GM21515 (cell line): ENCODE results near the gene AP1G1.
"Not testable (repeated sequence)": the region's sequence is repeated elsewhere in the genome, so short reads cannot be mapped to it uniquely, and the experiment has no call there.

Experiments used
- ATAC-seq: cut with Tn5 transposase; IDR thresholded peaks from one replicate; pipeline ENCODE4 v1.9.1; 2021; ENCODE audit not compliant: unreplicated experiment

AP1G1 gene

GRCh38 chr16:71810155-71810530 is 1.5 kb upstream of the AP1G1 start:
- ATAC-seq = not testable (repeated sequence)

DNA sequence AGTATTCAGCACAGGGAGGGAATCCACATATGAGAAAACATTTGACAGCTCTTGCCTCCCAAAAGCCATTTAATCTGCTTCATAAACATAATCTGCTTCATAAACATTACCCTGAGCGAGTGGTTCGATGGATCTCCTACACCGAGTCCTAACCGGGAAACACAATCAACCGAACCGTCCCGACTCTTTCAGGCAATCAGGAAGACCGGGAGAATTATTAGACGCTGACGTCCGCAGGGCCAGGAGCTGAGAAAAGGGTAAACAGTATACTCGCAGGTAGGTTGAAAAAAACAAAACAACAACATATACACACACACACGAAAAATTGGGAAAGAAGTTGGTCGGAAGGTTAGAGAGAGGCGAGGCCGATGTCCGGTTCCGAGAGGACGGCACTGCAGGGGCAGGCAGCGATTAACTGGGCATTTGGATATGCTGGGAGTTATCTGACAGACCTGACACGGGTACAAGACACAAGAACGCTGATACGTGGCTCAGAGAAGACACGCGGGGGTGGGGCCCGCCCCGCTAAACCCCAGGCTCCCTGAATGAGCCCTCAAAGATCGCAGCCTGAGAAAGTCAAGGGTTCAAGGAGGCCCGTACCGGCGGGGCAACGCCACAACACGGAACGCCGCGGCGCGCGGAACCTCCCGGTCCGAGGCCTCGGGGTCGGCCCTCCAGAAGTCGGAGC is 585 bp downstream of the AP1G1 start:
- peak; percentile 34 for ATAC-seq

- no peak for ATAC-seq
Observed at GRCh38 chr16:71803305-71803690, 5.3 kb downstream of the AP1G1 start.

DNA sequence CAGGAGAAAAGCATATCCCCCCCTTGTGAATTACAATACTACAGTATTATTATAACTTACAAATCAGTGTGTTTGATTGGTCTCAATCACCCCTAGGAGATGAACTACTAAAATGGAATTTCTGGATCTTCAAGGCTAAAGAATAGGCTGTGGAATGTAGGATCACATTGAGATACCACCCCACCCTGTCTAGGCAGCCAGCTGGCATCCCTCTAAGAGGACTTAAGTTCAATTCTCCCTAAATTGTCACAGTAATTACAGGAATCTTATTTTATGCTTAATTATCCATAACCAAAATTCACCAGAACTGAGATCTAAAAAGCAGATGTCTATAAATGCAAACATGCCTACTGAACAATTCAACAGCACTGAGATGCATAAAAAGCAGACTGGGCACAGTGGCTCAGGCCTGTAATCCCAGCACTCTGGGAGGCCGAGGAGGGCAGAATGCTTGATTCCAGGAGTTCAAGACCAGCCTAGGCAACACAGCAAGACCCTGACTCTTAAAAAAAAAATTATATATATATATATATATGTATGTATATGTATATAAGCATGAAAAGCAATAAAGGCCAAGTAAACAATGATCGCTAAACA is 12.0 kb downstream of the AP1G1 start:
- no peak for ATAC-seq

GRCh38 chr16:71794943-71795342 is 13.7 kb downstream of the AP1G1 start:
- ATAC-seq = no peak

DNA sequence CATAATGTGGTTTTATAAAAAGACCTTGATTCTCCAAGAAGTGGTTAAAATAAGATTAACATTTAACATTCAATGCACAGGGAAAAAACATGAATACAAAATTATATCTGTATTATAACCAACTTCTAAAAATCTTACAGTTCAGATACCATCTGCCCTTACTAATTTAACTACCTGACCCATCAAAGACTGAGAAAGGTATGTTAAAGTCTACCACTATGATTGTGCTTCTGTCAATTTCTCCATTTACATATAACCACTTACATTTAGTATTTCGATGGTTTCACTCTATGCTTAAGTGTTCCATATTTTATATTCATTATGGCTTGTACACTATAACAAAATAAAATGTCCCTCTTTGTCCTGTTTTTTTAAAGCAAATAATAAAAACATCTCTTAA is 14.6 kb downstream of the AP1G1 start:
- no peak for ATAC-seq

- no peak for ATAC-seq
Observed at GRCh38 chr16:71792176-71792575, 16.5 kb downstream of the AP1G1 start.

GRCh38 chr16:71790329-71790728 is 18.3 kb downstream of the AP1G1 start:
- ATAC-seq = not testable (repeated sequence)

DNA sequence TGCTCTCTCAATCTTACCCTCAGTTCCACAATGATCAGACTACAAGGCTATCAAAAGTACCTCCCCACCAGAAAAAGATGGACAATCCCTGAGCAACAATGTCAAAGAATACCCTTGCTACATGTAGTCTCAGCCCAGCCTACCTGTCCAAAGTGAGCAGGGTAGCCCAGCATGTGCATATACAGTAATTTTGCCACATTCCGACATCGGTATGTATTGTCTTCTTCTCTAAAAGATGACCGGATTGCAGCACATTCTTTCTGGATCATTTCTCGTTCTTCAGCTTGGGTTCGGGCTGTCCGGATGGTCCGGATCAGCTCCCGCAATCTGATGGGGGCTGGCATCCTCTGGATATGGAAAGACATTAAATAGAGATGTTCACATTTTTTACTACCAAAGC is 19.5 kb downstream of the AP1G1 start:
- no peak for ATAC-seq

GRCh38 chr16:71788578-71788977 is 20.1 kb downstream of the AP1G1 start:
- ATAC-seq = no peak

DNA sequence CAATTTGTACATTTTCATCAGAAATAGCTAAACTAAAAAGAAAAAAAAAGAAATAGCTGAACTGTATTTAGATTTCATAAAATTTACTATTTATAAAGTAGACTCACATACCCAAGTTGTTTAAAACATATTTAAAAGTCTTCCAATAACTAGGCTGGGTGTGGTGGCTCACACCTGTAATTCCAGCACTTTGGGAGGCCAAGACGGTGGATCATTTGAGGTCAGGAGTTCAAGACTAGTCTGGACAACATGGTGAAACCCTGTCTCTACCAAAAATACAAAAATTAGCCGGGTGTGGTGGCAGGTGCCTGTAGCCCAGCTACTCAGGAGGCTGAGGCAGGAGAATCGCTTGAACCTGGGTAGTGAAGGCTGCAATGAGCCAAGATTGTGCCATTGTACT is 23.5 kb downstream of the AP1G1 start:
- ATAC-seq = not testable (repeated sequence)

DNA sequence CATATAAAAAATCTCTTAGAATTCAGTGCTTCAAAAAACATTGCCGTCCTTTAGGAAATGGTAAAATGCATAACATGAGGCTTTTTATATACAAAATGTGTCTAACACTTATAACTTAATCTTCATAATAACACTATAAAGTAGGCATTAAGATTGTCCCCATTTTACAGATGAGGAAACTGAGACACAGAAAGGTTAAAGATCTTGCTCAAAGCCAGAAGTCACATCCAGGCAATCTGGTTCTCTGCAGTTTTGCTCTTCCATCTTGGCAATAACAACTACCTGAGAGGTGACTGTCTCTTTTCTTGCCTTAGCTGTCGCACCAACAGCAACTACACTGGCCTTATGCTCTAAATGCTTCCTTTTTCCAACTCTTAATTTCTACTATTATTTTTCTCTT is 24.5 kb downstream of the AP1G1 start:
- ATAC-seq = no peak

DNA sequence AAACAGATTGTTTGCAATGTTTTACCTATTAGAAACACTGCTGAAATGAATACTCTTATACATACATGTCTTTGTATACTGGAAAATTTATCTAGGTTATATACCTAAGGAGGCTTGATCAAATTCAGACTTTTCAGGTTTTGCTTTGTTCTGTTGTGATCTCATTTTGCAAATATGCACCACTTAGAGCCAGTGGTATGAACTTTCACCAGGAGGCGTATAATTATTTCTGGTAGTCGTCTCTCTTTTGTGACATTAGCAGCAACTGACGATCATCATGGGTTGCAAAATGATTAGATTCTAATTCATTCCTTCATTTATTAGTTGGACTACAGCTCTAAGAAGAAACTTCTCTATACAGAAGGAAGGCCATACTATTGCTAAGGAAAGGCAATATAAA is 26.9 kb downstream of the AP1G1 start:
- no peak for ATAC-seq

DNA sequence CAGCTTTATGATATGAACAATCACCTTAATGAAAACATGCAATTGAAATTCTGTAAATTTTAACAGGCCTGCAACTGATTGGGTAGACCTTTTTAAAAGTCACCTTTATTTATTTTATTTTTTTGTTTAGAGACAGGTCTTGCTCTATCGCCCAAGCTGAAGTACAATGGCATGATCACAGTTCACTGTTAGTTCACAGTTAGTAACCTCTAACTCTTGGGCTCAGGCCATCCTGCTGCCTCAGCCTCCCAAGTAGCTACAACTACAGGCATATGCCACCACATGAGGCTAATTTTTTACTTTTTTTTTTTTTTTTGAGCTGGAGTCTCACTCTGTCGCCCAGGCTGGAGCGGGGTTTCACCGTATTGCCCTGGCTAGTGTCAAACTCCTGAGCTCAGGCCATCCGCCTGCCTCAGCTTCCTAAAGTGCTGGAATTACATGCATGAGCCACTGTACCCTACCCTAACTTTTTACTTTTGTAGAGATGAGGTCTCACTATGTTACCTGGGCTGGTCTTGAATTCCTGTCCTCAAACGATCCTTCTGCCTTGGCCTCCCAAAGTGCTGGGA is 28.0 kb downstream of the AP1G1 start:
- ATAC-seq = no peak

DNA sequence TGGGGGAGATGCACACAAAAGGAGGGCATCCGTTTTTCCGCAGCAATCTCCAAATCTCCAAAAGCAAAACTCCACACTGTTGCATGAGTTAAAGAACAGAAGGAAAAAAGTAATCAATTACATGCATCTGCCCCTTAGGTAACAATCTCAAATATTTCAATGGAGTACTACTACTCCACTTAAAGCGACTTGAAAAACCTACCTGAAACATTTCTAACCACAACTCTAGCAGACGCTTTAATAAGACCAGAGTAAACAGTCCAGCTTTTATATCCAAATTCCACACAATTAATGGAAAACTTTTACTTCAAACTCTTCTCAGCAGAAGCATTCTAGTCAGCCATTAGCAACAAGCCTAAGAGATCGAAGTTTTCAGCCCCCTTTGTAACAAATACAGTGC is 29.9 kb downstream of the AP1G1 start:
- ATAC-seq = no peak

DNA sequence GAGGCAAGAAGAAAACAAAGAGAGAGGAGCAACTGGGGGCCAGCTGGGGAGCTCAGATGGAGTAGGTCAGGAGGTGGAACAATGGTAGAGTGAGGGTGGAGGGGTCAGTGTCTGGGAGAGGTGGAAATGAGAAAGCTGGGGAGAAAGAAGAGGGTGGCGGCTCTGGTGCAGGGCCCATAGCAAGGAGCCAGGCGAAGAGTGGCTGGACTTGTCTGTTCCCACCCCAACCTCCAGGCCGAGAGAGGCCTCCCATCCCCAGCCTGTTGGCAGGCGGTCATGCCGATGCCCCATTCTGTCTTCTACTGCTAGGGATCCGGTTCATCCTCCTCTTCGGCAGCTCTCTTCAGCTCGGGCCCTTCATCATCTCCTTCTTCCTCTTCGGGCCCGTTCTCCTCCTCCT is 31.3 kb downstream of the AP1G1 start:
- no peak for ATAC-seq

GRCh38 chr16:71775949-71776348 is 32.7 kb downstream of the AP1G1 start:
- no peak for ATAC-seq

- no peak for ATAC-seq
Observed at GRCh38 chr16:71771571-71771970, 37.1 kb downstream of the AP1G1 start.

DNA sequence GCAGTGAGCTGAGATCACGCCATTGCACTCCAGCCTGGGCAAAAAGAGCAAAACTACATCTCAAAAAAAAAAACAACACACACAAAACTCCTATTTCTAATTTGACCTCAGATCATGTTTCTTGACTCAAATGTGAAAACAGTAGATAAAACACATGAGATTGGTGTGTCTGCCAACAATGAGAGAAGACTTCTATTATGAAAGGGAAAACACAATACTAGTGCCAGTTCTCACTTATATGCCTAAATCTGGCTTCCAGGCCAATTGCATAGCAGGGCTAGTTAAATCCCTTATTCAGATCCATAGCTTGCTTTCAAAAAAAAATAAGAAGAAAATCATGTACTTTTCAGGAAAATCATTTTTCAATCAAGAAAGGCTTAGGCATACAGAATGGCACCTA is 39.4 kb downstream of the AP1G1 start:
- no peak for ATAC-seq

GRCh38 chr16:71767060-71767900 is 41.4 kb downstream of the AP1G1 start:
- ATAC-seq = no peak

DNA sequence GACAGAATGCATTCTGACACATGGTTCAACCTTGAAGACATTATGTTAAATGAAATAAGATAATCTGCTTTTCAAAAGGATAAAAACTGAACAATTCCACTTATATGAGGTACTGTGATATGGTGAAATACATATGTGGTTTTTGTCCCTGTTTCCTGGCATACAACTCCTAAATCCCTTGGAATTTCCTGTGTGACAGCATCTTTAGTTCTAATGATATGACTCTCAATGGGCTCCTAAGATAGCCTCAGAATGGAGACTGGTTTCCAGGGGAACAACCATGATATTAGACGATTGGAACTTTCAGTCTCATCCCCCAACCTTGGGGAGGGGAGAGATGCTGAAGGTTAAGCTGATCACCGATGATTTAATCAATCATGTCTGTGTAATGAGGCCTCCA is 46.4 kb downstream of the AP1G1 start:
- ATAC-seq = no peak

DNA sequence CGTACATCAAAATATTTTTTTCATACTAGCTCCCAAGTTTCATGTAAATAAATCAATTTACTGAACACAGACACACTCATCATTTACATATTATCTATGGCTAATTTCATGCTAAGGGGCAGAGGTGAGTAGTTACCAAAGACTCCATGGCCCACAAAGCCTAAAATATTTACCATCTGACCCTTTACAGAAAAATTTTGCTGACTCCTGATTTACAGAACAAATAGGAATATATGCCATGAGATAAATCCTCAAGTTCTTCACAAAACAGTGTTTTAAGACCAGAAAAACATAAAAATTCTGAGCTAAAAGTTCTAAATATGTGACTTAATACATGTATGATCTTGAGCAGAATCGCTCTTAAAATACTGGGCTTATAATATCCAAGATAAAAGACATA is 47.5 kb downstream of the AP1G1 start:
- no peak for ATAC-seq
